CD1c-positive myeloid dendritic cell (primary cell): ENCODE data around the gene CTU1.

Source experiments
- DNase-seq: peaks from one replicate; pipeline ENCODE4 v3.0.0-alpha.2; 2016; ENCODE audit errors: extremely low spot score

The CTU1 gene

DNA sequence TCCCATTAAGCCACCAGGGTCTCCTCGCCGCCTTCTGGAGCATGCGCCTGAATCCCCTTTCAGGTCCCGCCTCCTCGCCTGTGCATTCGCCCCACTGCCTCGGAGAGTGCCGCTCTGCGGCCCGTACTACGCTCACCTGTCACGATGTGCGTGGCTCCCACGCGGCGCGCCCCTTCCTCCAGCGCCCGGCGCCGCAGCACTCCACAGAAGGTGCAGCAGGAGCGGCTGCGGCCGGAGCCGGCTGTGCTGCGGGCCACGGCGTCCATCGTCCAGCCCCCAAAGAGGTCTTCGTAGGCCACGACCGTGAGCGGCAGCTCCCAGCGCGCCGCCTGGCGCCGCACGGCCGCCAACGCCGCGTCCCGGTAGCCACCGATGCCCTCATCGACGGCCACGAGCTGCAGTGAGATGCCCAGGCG, 4.3 kb downstream of the CTU1 start:
- DNase-seq, result no peak

DNA sequence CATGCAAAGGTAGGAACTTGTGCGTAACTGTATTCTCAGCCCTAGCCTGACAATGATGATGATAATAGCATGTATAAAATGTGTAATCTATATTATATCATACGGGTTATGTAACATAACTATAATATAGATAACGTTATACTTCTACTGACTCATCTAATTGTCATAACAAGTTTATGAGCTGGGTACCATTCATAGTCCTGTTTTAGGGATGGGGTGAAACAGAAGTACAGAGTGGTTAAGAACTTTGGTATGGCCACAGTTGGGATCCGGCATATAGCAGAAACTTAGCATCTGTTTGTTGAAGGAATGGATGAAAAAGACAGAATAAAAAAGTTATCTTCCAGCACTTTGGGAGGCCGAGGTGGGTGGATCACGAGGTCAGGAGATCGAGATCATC, 5.2 kb downstream of the CTU1 start:
- no peak for DNase-seq

DNA sequence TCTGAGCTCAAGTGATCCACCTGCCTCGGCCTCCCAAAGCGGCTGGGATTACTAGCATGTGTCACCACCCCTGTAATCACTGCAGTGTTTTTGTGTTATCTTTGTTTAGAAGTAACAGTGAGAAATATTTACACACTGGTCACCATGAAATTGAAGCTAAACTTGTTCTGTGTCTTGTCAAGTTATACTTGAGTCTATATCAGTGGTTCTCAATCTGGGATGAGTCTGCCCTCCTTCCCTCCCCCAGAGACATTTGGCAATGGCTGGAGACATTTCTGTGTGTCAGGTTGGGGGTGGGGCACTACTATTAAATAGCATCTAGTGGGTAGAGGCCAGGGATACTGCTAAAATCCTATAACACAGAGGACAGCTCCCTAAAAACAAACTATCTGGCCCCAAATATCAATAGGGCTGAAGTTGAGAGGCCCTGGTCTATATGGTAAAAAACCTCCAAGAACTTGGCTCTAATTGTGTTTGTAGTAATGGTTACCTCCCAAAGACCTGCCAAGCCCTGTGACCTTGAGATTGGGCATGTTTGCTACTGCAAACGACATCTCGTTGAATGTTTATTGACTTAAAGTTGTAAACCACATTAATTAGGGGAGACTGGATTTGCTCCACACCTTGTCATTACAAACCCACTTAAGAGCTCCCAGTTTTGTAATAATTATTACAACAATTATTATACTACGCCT, 6.9 kb downstream of the CTU1 start:
- no peak for DNase-seq

DNA sequence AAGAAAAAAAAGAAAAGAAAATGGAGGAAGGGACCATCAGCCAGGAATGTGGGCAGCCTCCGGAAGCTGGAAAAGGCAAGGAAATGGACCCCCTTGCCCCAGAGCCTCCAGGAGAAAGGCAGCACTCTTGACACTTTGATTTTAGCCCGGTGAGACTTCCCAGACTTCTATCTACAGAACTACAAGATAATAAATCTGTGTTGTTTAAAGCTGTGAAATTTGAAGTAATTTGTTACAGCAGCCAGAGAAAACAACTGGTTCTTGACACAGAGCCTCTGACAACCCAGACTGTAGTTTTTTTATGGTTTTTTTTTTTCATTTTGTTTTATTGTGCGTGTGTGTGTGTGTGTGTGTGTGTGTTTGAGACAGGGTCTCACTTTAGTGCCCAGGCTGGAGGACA, 7.6 kb downstream of the CTU1 start:
- DNase-seq, result no peak

DNA sequence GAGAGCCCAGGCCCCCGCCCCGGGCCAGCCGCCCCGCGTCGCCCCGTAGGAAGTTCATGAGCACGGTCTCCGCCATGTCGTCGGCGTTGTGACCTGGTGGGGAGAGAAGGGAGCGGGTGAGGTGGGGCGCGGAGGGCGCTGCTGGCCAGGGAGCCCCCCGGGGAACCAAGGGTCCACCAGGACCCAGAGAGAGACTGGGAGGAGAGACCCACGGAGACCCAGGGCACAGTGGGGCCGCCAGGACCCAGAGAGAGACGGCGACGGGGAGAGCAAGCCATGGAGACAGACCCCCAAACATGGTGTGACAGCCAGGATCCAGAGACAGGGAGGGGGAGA, 9.2 kb downstream of the CTU1 start:
- DNase-seq, result no peak

DNA sequence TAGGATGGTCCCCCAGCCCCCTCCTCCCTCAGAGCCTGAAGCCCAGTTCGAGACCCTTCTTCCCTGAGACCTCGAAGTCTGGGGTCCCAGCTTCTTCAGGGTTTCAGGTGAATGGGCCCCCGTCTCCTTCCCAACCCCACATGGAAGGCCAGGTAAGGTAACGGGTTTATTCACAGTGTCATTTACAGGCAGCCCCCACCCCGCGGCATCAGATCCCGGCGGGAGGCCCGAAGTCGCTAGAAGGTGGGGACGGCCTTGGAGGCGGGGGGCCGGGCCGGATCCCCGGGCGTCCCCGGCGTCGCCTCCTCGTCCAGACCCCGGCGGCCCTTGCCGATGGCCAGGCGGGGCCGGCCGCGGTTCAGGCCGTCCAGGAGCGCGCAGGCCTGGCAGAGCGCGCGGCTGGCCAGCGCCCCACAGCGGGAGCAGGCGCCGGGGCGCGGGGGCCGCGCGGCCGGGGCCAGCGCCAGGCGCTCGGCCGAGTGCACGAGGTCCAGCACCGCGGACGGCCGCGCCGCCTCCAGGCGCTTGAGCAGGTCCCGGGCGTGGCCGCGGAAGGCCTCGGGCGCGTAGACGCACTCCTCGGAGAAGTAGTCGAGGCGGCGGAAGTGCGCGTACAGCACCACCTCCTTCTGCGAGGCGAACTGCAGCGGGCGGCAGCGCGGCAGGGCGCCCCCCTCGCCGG, 9.7 kb downstream of the CTU1 start:
- peak; percentile 73 for DNase-seq

DNA sequence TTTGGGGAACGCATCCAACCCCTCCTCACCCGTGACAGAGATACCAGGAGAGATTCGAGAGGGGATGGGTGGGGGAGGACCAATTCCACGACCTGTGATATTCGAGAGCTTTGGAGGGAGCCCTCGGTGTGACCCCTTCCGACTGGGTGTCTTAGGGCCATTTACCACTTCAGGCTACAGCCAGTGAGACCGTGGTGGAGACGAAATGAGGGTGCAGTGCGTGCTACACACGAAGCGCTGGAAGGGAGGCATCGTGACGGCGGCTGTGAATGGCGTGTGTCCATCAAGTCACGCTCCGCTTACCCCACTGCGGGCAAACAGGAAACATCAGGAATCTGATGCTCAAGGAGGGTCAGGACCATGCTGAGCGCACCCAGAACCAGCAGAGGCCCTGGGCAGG, 10.4 kb downstream of the CTU1 start:
- DNase-seq, result no peak

DNA sequence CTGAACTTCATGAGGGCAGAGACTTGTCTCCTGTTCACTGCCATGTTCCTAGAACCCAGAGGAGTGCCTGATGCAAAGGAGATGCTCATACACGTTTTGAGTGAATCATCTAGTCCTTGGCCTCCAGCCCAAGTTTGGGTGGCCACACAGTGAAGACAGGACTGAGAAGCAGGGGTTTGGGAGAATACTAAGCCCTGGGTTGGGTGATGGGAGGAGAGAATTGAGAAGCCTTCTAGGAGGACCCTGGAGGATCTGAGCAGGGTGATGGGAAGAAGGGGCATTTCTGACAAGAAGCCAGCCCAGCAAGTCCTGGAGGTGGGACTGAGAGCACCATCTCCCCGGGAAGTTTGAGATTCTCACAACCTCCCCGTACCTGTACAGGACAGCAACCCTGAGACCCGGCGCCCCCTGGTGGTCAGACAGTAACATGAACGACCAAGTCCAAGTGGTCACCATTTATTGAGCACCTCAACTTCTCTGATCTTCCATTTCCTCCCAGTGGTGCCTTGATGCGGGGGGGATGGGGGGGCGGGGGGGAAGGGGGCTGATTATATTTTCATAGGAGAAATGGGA, 11.0 kb downstream of the CTU1 start:
- peak; percentile 50 for DNase-seq

DNA sequence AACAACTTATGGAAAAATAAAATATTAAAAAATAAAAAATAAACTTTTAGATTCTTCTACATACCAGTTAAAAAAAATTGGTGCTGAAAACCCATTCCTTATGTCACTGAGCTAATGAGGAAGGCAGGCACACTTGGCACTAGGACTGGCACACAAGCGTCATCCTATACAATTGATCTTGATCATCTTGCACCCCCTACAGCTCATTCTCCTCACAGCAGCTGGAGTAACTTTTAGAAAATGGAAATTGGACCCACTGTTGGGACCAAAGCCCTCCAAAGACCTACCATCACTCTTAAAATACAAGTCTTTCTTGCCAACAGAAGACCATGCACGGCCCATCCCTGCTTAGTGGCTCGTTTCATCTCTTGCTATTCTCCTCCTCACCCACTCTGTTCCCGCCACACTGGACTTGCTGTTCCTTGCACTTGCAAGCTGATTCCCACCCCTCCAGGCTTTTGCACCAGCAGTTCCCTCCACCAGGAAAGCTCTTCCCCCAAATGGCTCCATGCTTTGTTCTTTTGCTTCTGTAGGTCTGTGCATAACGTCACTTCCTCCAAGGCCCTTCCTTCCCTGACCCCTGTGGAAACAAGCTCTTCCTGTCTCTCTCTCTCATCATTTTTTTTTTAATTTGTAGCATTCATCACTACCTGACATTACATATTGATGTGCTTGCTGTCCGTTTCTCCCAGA, 11.6 kb downstream of the CTU1 start:
- no peak for DNase-seq

DNA sequence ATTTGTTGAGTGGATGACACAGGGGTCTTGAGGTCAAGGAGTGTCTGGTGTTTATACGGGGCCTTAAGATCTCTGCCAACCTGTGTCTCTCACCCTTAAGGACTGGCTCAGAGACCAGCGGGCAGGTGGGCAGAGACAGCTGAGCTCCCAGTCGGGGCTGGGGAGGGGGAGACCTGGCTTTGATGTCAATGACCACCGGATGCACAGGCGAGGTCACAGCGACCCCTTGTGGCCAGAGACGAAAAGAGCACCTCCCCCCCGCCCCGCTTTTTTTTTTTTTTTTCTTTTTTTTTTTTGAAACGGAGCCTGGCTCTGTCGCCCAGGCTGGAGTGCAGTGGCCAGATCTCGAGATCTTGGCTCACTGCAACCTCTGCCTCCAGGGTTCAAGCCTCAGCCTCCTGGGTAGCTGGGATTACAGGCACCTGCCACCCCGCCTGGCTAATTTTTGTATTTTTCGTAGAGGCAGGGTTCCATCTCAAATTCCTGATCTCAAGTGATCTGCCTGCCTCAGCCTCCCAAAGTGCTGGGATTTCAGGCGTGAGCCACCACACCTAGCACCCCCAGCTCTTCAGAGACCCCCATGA, 13.4 kb downstream of the CTU1 start:
- peak; percentile 53 for DNase-seq

DNA sequence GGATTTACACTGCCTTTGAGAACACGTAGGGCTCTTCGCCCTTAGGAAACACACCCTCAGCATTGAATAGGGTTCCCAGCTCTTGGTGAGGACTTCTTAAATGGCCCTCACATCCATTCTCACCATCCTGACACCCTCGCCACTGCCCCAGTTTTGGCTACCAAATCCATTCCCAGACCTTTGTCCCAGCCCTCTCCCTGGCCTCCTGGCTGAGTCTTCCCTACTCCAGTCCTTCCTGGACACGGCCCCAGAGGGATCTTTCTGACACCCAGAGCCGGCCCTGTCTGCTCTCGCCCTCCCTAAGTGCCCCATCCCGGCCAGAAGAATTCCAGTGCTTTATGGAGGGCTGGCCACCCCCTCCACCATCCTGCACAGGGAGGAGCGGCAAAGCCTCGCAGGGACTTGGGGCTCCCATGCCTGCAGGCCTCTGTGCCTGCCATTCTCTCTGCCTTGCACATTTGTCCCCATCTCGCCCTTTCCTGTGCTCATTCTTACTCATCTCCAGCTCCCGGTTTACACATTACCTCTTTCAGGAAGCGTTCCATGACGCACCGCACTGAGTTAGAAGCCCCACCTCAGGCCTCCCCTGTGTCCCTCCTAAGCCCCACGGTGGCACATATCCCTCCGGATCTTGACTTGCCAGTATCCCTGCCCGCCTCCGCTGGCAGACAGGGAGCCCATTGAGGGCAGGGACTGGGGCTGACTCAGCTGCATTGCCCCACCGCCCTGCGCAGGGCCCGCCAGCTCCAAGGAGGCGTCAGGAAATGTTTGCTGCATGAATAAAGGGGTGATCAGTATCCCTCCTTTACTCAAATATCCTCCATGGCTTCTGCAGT, 14.5 kb downstream of the CTU1 start:
- no peak for DNase-seq

DNA sequence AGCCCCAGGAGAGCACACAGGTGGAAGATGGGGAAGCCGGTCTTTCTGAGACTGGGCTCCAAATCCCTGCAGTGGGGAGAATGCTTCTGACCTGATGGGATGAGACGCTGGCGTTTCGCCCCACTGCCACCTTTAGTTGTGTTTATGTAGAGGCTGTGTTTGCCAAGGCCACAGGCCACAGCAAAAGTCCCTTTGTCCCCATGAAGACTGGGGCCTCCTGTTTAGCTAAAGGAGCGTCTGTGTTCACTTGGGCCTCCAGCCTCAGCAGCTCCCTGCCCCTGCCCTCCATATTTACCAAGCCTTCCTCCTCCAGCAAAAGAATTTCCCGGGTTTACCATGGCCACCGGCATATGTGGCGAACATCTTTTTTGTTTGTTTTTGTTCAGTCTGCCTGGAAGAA, 15.1 kb downstream of the CTU1 start:
- DNase-seq, result no peak

DNA sequence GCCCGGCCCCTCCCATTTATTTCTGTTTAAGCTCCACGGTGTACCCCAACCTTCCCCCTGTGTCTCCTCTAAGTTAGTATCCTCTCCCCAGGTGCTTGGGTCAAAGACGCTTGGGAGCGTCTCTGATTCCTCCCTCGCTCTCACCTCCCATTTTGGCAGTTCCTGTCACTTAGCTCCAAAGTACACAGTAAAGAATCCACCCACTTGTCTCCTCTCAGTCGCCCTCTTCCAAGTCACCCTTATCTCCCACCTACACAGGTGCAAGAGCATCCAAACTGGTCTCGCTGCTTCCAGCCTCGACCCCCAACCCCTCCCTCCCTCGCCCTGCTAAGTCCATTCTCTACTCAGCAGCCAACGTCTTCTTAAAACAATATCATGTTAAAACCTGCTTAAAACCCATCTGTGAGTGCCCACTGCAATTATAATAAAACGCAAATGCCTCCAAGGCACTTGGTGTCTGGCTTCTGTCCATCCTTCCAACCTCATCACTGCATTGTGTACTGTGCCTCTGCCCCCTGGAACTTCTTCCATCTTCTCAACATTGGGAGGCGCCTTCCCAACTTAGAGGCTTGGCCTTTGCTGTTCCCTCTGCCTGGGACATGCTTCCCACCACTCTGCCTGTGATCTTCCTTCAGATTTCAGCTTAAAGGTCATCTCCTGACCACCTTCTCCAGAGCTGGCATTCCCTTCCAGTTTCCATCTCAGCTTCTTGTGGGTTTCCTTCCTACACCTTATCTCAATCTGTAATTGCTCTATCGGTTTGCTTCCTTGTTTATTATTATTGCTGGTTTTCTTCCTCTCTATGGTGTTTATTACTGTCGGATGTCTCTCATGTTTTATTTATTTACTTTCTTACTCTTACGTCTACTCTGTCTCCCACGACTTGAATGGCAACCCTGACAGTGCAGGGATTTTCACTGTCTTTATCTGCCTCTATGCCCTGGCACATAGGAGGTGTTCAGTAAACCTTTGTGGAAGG, 16.0 kb downstream of the CTU1 start:
- no peak for DNase-seq

DNA sequence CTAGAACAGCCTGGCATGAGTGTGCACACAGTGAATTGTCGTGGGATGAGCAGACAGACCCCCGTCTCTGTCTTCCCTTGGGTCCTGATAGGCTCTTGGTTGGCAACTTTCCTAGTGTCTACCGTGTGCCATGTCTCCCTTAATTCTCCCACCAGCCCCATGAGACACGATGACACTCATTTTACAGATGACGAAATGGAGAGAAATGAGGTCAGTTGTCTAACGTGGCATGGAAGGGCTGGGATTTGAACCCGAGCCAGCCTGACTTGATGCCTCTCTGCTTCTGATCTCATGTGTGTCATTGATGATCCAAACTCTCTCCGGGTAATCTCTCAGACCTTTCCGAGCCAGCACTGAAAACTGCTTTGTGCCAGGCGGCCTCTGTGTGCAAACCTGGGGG, 17.1 kb downstream of the CTU1 start:
- DNase-seq, result no peak

DNA sequence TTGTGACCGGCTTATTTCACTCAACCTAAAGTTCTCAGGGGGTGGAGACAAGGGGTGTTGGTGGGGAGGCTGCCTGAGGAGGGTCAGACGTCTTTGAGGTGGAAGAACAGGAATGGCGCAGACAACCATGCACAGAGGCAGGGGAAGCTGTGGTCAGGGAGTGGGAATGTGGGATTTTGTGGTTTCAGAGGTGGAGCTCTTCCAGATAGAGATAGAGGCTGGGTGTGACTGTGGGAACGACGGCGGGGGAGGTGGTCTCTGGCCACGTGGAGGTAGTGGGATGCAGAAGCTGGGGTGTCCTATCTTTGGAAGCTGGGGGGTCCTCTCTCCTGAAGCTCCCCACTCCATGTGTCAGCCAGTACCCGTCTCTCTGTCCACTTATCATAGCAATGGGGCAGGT, 17.7 kb downstream of the CTU1 start:
- no peak for DNase-seq

DNA sequence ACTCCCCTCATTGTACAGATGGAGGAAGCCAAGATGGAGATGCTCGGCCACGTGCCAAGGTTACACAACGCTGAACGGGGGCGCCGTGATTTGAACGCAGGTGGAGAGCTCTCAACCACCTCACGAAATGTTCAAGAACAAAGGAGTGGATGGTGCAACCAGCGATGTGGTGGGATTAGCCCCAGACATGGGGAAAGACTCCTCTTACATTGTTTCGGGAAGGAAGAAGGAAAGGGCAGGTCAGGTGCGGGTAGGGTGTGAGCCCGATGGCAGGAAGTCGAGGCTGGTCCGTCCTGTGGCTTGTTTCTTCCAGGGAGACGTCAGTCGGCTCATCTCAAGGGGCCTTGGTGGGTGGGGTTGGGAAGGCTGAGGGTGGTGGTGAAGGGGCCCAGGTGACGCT, 18.4 kb downstream of the CTU1 start:
- no peak for DNase-seq

DNA sequence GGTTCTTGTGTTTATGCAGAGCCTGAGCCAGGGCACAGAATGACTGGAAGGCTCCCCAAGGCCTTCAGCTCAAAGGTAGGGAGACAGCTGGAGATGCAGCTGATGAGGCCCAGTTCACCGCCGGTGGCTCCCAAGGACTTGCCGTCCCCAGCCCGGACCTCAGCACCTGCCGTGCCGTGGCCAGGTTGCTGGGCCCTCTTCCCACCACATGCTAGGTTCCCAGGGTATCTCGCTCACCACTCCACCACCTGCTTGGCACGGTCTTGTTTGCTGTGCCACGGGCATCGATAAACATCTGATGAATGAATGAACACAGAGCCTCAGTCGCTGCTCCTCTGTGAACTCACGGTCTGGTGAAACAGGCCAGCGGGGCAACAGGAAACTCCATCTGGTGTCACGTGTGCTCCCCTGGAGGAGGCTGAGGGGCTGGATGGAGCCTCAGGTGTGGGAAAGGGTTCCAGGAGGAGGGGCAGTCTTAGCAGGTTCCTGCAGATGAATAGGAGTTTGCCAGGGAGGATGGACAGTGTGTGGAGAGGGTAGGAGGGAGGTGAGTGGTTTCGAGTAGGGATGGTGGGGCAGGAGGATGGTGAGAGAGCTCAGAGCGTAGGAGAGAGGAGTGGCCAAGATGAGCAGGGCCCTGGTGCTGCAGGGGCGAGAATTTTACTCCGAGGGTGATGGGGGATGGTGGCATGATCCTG, 21.9 kb downstream of the CTU1 start:
- no peak for DNase-seq

DNA sequence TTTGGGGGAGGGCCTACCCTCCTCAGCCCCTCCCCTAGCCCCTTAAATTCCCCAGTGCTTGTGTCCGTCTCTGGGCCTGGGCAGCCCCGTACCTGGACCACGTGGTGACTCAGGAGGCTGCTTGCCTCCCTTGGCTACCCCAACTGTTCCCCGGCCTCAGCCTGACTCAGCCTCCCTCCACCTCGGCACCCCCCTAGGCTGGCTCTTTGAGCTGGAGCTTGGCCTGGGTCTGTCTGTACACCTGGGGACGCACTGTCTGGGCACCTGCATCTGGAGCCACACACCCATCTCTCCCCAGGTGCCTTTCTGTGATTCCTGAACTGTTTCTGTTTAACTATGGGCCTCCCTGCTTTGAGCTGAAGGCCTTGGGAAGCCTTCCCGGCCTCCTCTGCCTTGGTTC, 23.7 kb downstream of the CTU1 start:
- DNase-seq, result no peak

DNA sequence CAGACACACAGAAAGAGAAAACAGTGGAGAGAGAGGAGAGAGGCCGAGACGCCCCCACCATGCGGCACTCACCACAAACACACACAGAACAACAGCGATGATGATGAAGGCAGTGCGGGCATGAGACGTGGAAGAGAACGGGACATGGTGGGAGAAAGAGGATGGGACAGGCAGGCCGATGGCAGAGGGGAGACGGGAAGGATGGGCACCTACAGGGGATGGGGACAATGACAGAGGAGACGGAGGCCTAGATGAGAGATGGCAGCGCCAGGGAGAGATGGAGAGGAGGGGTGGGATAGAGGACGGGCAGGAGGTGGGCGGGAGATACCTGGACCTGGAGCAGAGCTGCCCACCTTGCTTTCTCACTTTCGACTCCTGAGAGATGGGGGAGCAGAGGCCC, 24.4 kb downstream of the CTU1 start:
- DNase-seq, result no peak

DNA sequence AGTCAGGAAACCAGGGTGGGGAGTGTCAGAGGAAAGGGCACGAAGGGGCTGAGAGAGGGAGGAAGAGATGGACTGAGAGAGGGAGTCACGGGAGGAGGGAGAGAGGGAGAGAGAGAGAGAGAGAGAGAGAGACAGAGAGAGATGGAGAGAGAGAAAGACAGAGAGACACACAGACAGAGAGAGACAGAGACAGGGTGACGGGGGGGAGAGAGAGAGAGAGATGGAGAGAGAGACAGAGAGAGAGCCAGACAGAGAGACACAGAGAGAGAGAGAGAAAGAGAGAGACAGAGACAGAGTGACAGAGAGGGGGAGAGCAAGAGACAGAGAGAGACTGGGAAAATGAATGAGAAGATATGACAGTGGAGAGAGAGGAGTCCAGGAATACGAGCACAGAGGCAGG, 25.0 kb downstream of the CTU1 start:
- DNase-seq, result no peak
